SW 1271 (cell line): ENCODE results near the gene TBC1D10A.

Experiments used
- DNase-seq, 2 experiments: peaks; one replicate each; lab custom pipeline; 2025; lab: John Stamatoyannopoulos, UW

Gene TBC1D10A

GRCh38 chr22:30326706-30327362, at the start of gene TBC1D10A:
Gene TBC1D10A, minus strand, starts transcription at chr22:30326941. Its CDS starts 60 bp downstream, at chr22:30326881.
- peak; percentile 40 to 79 for DNase-seq

GRCh38 chr22:30375312-30375849, 48.6 kb upstream of the TBC1D10A start:
- DNase-seq = no peak

GRCh38 chr22:30373331-30374325, 46.9 kb upstream of the TBC1D10A start:
- no peak for DNase-seq

GRCh38 chr22:30372915-30373314, 46.2 kb upstream of the TBC1D10A start:
- DNase-seq = no peak

- DNase-seq = no peak
These were observed 45.2 kb upstream of the TBC1D10A start for GRCh38 chr22:30371981-30372380.

- DNase-seq = no peak
These were observed 44.6 kb upstream of the TBC1D10A start for GRCh38 chr22:30371321-30371720.

- DNase-seq = no peak
These were observed 44.0 kb upstream of the TBC1D10A start for GRCh38 chr22:30370641-30371230.

GRCh38 chr22:30368420-30368819, 41.7 kb upstream of the TBC1D10A start:
- DNase-seq = no peak

- DNase-seq = no peak
These were observed 39.1 kb upstream of the TBC1D10A start for GRCh38 chr22:30365891-30366290.

- DNase-seq = no peak
These were observed 36.0 kb upstream of the TBC1D10A start for GRCh38 chr22:30362651-30363281.

GRCh38 chr22:30361916-30362650, 35.3 kb upstream of the TBC1D10A start:
- no peak for DNase-seq

GRCh38 chr22:30358541-30358940, 31.8 kb upstream of the TBC1D10A start:
- no peak for DNase-seq

GRCh38 chr22:30357650-30358215, 31.0 kb upstream of the TBC1D10A start:
- no peak for DNase-seq

- no peak for DNase-seq
These were observed 30.5 kb upstream of the TBC1D10A start for GRCh38 chr22:30357236-30357570.

- peak; percentile 55 to 75 for DNase-seq
These were observed 29.9 kb upstream of the TBC1D10A start, which contains the start of the genes CCDC157 and SF3A1 for GRCh38 chr22:30356449-30357235. Gene CCDC157, plus strand, starts transcription at chr22:30357007. Its CDS starts 8,994 bp downstream, at chr22:30366001. Gene SF3A1, minus strand, starts transcription at chr22:30356894. Its CDS starts 102 bp downstream, at chr22:30356792.

GRCh38 chr22:30354644-30355043, 27.9 kb upstream of the TBC1D10A start:
- DNase-seq = no peak

- DNase-seq = no peak
These were observed 24.5 kb upstream of the TBC1D10A start for GRCh38 chr22:30351226-30351625.

GRCh38 chr22:30348809-30349208, 22.1 kb upstream of the TBC1D10A start:
- no peak for DNase-seq

- no peak for DNase-seq
These were observed 21.7 kb upstream of the TBC1D10A start for GRCh38 chr22:30348404-30348803.
